ENCODE data around the gene SMIM26. TPM values are rescaled to one million over a fixed set of nuclear protein-coding genes. Genes with fewer than 3 reads are reported as not detected.
A peak's percentile ranks its signal among the peaks of the same experiment; 100 is the strongest.

SMIM26 gene
- total and polyA plus RNA-seq, 2 of the 13 experiments (the other 11 are each of a cell fraction or from before 2014, with no cell fraction given): 214 to 249 TPM

GRCh38 chr20:18566892-18567738 is at the start of gene SMIM26 (continued):
- no peak for TF ChIP-seq SRSF4 (IDR thresholded peaks at IDR 0.05; ENCODE audit: low read depth, low read length, poor library complexity, severe bottlenecking)
- peak; percentile 97 for TF ChIP-seq ZNF280D (CRISPR knock-in tag; IDR thresholded peaks at IDR 0.05)
- TF ChIP-seq NR2F2 (IDR thresholded peaks at IDR 0.05; ENCODE audit: borderline replicate concordance, low read depth): peak; percentile 51; the same call in 1 of the 2 replicates
- TF ChIP-seq ZNF496 (CRISPR knock-in tag; IDR thresholded peaks at IDR 0.05; ENCODE audit: insufficient replicate concordance): no peak
- peak; percentile 93 for TF ChIP-seq IKZF5 (CRISPR knock-in tag; IDR thresholded peaks at IDR 0.05)
- TF ChIP-seq PRDM15 (CRISPR knock-in tag; IDR thresholded peaks at IDR 0.05): peak; percentile 74
- peak; percentile 82 for TF ChIP-seq FOXP4 (CRISPR knock-in tag; IDR thresholded peaks at IDR 0.05)
- peak; percentile 97 for TF ChIP-seq CBX1 (IDR thresholded peaks at IDR 0.05; ENCODE audit: low read depth)
- peak; percentile 76 for TF ChIP-seq AGO2 (optimal IDR thresholded peaks at IDR 0.05; ENCODE audit: low read depth, low read length)
- TF ChIP-seq HDAC6 (IDR thresholded peaks at IDR 0.05; ENCODE audit: low read depth, low read length): no peak
- TF ChIP-seq FOXA3 (CRISPR knock-in tag; IDR thresholded peaks at IDR 0.05): peak; percentile 66; the same call in 1 of the 2 replicates
- no peak for TF ChIP-seq FIP1L1 (IDR thresholded peaks at IDR 0.05; ENCODE audit: borderline replicate concordance, insufficient read depth, low read depth, low read length)

Measured in HepG2 (cell line).